ENCODE data around the gene TAOK2. TPM values are rescaled to one million over a fixed set of nuclear protein-coding genes. Genes with fewer than 3 reads are reported as not detected.

The TAOK2 gene
- total and polyA plus RNA-seq, 2 of the 13 experiments (the other 11 are each of a cell fraction or from before 2014, with no cell fraction given) = 17.4 to 43.2 TPM

- WGBS (ENCODE audit: low lambda C conversion rate) = 16% methylated on average over 13 of the region's 13 CpGs
- Histone ChIP-seq H4K20me1 (ENCODE audit: insufficient read depth, low read length) (no peaks in the 10 kb centered on the region; the same call in 1 of the 2 replicates), H2AFZ (ENCODE audit: low read length) (no peak overlapping the region), H3K9ac (ENCODE audit: insufficient read depth, low read depth, low read length) (no peak overlapping the region), H3K4me3 (replicated peaks in 1 of 3; ENCODE audit: insufficient read depth in 1 of 3, low read depth in 2 of 3, low read length in 3 of 3) (no peak overlapping the region), H3K9me3 (ENCODE audit: low read length) (no peaks in the 10 kb centered on the region), H3K79me2 (ENCODE audit: insufficient read depth, low read length) (no peaks in the 10 kb centered on the region), H3K4me2 (ENCODE audit: low read depth, low read length) (no peak overlapping the region), H3K27ac (ENCODE audit: extremely low read length, insufficient read depth, low read length) (no peak overlapping the region), H3K4me1 (ENCODE audit: insufficient read depth, low read length) (peaks cover 18% of the 10 kb centered on the region), H3K27me3 (ENCODE audit: control insufficient read depth in 1 of 2, insufficient read depth in 2 of 2, low read length in 2 of 2) (peaks cover 40 to 89% of the 10 kb centered on the region in 2 experiments), H3K36me3 (replicated peaks in 1 of 2; ENCODE audit: control insufficient read depth in 1 of 2, insufficient read depth in 2 of 2, low read length in 2 of 2) (no peaks in the 10 kb centered on the region)
- ATAC-seq (peak; percentile 7; the same call in 2 of the 3 replicates), FAIRE-seq (no peak), DNase-seq (ENCODE audit: low spot score) (no peak)
- ChIA-PET POLR2A (no interaction called here), CTCF (ENCODE audit: low intra/inter-chr PET ratio, low total read pairs) (no interaction called here)
- in situ Hi-C loops (cut with HindIII; ENCODE audit: extremely low pct_ligation_motif_present, low pct_unique_long_range_greater_than_20kb) (no loop called here), intact Hi-C loops (cut with micrococcal nuclease; ENCODE audit: unreplicated experiment) (no loop called here)
- no TSS peak for BruUV-seq (replicated peaks)
- TF ChIP-seq ZNF562 (CRISPR knock-in tag; IDR thresholded peaks at IDR 0.05; ENCODE audit: borderline replicate concordance) = no peak
- no peak for TF ChIP-seq ZBTB1 (CRISPR knock-in tag; IDR thresholded peaks at IDR 0.05; ENCODE audit: borderline replicate concordance)
- no peak for TF ChIP-seq ZNF10 (CRISPR knock-in tag; IDR thresholded peaks at IDR 0.05; ENCODE audit: borderline replicate concordance, low read depth)
- no peak for TF ChIP-seq ZNF232 (CRISPR knock-in tag; IDR thresholded peaks at IDR 0.05; ENCODE audit: borderline replicate concordance)
- TF ChIP-seq MAZ (IDR thresholded peaks at IDR 0.05; ENCODE audit: borderline replicate concordance, low read depth, low read length) = 0 out of 2 replicates have a peak, but pooled peaks have one; percentile 12
- no peak for TF ChIP-seq MAZ (CRISPR knock-in tag; IDR thresholded peaks at IDR 0.05; ENCODE audit: low read depth)
- no peak for TF ChIP-seq ZSCAN22 (CRISPR knock-in tag; IDR thresholded peaks at IDR 0.05)
- TF ChIP-seq ZFYVE20 (CRISPR knock-in tag; IDR thresholded peaks at IDR 0.05; ENCODE audit: borderline replicate concordance, low read depth) = no peak
- no peak for TF ChIP-seq POGZ (CRISPR knock-in tag; IDR thresholded peaks at IDR 0.05)
- no peak for TF ChIP-seq PITX1 (CRISPR knock-in tag; IDR thresholded peaks at IDR 0.05)
- TF ChIP-seq FIP1L1 (IDR thresholded peaks at IDR 0.05; ENCODE audit: borderline replicate concordance, insufficient read depth, low read depth, low read length) = no peak
- TF ChIP-seq, protein P1, sequence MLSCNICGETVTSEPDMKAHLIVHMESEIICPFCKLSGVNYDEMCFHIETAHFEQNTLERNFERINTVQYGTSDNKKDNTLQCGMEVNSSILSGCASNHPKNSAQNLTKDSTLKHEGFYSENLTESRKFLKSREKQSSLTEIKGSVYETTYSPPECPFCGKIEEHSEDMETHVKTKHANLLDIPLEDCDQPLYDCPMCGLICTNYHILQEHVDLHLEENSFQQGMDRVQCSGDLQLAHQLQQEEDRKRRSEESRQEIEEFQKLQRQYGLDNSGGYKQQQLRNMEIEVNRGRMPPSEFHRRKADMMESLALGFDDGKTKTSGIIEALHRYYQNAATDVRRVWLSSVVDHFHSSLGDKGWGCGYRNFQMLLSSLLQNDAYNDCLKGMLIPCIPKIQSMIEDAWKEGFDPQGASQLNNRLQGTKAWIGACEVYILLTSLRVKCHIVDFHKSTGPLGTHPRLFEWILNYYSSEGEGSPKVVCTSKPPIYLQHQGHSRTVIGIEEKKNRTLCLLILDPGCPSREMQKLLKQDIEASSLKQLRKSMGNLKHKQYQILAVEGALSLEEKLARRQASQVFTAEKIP (CRISPR knock-in tag; IDR thresholded peaks at IDR 0.05; ENCODE audit: borderline replicate concordance) = no peak
- no peak for TF ChIP-seq ZNF652 (CRISPR knock-in tag; IDR thresholded peaks at IDR 0.05; ENCODE audit: borderline replicate concordance, low read depth)
- TF ChIP-seq CENPT (CRISPR knock-in tag; IDR thresholded peaks at IDR 0.05; ENCODE audit: low read depth) = no peak
- TF ChIP-seq MAFK (conservative IDR thresholded peaks at IDR 0.05 in 1 of 2, IDR thresholded peaks at IDR 0.05 in 1 of 2; ENCODE audit: low read length in 2 of 2) = peak; percentile 6 to 27; a peak in 1 of 4 replicates
- TF ChIP-seq HMG20A (CRISPR knock-in tag; IDR thresholded peaks at IDR 0.05; ENCODE audit: borderline replicate concordance) = no peak
- TF ChIP-seq ZNF564 (CRISPR knock-in tag; IDR thresholded peaks at IDR 0.05) = 0 out of 2 replicates have a peak, but pooled peaks have one; percentile 8
- TF ChIP-seq ZNF17 (CRISPR knock-in tag; IDR thresholded peaks at IDR 0.05) = no peak
- TF ChIP-seq WIZ (CRISPR knock-in tag; IDR thresholded peaks at IDR 0.05) = no peak
- TF ChIP-seq PRMT3 (CRISPR knock-in tag; IDR thresholded peaks at IDR 0.05; ENCODE audit: borderline replicate concordance, low read depth) = no peak
Observed at GRCh38 chr16:30027588-30028437, 54.1 kb downstream of the TAOK2 start.

Data from HepG2 (cell line).